Medulla oblongata (tissue), 1 donor: Measurements from ENCODE around the gene GRID1.

Source experiments
- DNase-seq: peaks from one replicate; pipeline ENCODE4 v3.0.0-alpha.2; 2015; ENCODE audit errors: extremely low spot score

GRID1 gene

DNA sequence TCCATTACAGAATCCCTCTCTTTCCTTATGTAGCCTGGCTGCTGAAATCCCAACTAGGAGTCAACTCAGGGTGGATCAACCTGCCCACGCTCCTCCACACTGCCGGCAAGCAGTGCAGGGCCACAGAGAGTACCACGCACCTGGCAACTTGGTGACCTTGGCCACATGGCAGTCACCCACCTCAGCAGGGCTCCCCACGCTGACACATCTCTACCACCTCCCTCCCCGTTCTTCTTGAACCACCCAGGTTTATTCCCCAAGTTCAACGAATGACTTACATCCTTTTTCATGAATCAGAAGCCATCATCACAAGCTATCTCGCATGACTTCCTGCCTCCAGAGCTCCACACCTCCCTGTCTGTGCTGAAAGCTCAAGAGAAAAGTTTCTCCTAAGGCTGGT lies 153.4 kb downstream of the GRID1 start:
- no peak for DNase-seq

DNA sequence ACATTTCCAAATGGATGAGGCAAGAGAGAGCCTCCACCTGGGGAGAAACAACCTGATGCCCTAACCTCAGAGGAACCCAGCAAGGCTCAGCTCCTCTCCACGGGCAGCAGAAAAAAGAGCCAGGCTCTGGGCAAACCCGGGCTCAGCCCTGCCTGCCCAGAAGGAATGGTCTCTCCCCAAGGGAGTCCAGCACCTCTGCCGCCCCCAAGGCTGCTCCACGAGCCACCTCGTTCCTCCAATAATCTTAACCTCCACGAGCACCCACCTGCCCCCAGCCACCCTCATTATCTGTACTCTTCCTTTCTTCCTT lies 154.2 kb downstream of the GRID1 start:
- DNase-seq, result no peak

GRCh38 chr10:86211691-86212390 lies 154.8 kb downstream of the GRID1 start:
- no peak for DNase-seq

- DNase-seq, result no peak
Measured at GRCh38 chr10:86210416-86210815, 156.2 kb downstream of the GRID1 start.

- no peak for DNase-seq
Measured at GRCh38 chr10:86209726-86210125, 156.9 kb downstream of the GRID1 start.

GRCh38 chr10:86207226-86207625 lies 159.4 kb downstream of the GRID1 start:
- DNase-seq, result no peak

- no peak for DNase-seq
Measured at GRCh38 chr10:86206240-86206579, 160.4 kb downstream of the GRID1 start.

- no peak for DNase-seq
Measured at GRCh38 chr10:86205306-86206239, 161.0 kb downstream of the GRID1 start.

DNA sequence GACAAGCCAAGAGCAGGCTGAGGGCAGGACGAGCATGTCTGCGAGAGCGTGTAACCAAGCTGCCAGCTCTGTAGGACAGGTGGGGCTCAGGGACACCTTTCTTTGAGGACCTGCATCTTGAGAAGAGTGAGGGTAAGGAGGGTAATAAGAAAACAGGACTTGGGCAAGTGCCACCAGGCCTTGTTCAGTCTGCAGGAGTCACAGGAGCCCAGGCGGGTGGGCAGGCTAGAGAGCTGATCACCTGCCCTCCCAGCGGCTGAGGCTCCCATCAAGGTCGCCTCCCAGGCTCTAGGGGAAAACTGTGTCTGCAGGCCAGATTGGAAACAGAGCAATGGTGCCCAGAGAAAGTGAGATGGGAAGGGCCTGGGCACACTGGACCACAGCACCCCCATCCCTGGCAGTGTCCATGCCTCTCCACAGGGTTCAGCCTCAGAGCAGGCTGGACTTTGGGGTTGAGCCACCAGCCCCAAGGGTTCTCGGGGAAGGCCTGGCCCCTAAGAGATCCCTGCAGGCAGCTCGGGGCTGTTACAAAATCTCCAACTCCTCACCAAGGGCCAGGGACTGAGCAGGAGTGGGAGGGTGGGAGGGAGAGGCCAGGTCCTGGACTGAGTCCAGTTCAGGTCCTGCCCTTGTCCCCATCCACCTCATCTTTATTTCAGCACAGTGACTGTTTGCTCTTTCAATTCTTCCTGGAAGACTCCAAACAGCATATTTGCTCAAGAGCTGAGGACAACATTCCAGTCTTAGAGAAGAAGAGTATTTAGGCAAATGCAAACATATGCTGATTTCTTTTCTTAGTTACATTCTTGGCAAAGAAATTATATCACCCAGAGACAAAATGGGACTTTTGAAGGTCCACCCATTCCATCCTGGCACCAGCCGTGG lies 161.9 kb downstream of the GRID1 start:
- DNase-seq, result no peak

GRCh38 chr10:86203162-86203905 lies 163.3 kb downstream of the GRID1 start:
- no peak for DNase-seq

DNA sequence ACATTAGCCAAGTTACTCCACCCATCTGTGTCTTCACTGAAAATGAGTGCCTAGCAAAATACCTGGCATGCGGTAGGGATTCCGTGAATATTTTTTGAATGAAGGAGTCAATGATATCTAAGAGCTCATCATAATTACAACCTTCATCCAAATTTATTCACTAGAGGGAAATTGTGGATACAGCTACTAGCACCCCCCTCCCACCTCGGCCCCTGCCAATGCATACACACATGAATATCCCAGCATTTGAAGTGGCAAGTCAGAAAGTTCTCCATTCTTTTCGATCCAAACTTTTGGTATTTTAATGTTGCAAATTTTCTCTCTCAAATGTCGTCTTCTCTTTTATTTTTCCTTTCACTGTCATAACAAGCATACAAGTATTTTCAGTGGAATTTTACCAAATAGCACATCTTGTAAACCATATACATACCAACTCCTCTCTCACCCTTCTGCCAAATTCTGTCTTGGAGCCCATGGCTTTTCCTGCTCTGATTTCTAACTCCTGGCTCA lies 164.3 kb downstream of the GRID1 start:
- DNase-seq, result no peak

DNA sequence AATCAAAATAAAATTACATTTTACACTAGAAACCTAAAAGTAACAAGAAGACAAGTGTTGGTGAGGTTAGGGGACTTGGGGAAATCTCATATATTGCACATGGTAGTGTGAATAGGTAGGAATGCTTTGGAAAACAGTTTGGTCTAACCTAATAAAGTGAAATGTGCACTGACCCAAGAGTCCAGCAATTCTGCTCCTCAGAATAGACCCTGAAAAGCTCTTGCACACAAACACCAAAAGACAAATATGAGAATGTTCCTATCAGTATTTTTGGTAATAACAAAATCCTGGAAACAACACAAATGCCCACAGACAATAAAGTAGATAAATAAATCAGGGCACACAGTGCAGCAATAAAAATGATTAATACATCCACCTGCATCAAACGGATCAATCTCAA lies 165.7 kb downstream of the GRID1 start:
- no peak for DNase-seq

DNA sequence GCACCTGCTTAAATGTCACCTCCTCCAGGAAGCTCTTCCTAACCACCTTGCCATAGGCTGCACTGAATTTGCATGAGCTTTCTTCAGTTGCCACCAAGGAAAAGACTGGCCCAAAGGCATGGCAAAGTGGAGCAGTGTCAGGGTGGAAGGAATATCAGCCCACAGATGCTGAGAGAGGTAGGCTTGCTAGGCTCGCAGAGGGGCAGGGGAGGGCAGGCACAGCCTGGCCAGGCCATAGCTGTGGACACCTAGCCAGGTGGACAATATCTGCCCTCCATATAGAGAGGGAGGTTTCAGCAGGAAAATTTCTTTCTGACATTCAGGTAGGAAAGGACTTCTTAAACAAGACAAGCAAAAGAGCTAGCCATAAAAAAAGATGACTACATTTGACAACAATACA lies 166.3 kb downstream of the GRID1 start:
- no peak for DNase-seq

DNA sequence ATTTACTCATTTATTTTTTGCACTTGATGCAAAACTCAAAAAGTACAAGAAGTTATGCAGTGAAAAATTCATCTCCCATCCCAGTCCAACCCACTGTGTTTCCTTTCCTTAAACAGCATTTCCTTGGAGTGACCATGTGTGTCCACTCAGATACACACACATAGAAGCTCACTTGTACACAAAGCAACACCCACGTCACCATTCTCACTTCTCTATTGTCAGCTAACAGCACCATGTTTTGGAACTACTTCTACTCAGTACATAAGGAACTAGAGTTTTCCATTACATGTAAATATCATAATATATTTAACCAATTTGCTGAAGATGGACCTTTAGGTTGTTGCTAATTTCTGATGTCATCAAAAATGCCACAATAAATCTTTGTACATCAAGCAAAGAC lies 167.6 kb downstream of the GRID1 start:
- no peak for DNase-seq

- DNase-seq, result no peak
Measured at GRCh38 chr10:86198271-86198670, 168.3 kb downstream of the GRID1 start.

DNA sequence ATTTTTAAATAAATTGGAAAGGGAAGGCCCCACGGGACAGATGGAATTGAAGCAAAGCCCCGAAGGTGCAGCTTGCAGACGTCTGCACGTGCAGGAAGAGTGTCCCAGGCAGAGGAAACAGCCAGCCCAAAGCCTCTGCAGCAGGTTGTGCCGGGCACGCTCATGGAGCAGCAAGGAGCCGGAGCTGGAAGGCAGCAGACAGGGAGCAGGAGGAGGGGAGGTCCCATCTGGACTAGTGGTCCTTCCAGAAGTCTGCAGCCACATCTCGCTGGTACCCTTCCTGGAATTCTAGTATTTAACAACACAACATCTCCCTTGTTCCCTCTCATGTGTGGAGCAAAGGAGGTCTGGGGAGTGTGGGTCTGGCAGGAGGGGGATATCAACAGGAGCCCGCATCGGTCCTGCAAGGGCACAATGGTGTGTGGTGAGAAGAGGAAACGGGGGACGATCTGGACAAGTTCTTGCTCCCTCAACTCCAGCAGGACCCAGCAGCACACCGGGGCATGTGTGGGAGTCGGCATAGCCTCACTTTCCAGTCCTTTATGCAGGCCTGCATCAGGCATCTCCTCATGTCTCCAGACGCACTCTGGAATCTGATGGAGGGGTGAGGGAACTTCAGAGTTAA lies 169.3 kb downstream of the GRID1 start:
- no peak for DNase-seq

GRCh38 chr10:86195521-86196157 lies 171.0 kb downstream of the GRID1 start:
- no peak for DNase-seq

DNA sequence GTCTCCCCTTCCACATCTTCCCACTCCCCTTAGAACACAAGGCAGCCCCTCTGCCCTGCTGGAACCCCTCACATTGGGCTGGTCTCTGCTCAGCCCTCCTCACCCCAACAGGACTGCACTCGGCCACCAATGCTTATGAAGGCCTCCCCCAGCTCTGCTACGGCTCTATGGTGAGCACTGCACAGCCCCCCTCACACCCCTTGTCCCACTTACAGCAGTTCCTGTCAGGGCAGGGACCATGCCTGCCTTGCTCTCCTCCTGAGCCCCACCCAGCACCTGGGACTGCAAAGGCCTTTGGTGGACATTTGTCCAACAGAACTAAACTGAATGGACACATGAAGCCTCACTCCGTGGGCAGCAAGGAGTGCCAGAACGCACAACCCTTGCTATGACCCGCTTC lies 171.9 kb downstream of the GRID1 start:
- DNase-seq, result no peak

DNA sequence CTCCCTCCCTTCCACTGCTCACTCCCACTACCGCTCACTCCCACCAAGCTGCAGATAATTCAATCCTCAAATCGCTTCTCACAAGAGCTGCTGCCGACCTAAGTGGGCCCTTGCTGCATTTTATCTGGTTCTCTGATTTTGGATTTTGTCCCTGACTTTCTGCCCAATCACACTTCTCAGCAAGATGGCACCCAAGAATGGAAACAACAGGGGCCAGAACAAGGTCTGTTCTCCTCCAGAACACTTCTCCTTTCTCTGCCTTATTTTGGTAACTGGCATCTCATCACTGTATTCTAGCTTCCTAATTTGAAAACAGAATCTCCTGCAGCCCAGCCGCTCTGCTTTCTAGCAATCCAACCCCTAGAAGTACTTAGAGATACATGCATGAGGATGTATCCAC lies 172.8 kb downstream of the GRID1 start:
- DNase-seq, result no peak

DNA sequence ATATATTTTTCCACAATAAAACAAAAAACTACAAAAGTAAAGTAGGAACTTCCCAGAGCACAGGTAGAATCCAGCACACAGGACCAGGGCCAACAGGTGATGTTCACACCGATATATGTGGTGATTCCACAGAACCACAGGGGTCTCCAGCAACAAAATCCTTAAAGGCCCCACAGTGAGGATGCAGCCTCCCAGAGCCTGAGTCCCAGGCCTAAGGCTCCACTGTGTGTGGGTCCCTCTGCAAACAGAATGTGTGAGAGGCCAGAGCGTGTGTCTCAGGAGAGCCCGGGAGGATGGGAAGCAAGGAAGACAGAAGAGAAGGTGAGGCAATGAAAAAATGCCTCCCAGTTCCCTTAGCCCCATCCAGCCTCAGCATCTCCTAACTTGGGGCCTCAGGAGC lies 173.9 kb downstream of the GRID1 start:
- no peak for DNase-seq

DNA sequence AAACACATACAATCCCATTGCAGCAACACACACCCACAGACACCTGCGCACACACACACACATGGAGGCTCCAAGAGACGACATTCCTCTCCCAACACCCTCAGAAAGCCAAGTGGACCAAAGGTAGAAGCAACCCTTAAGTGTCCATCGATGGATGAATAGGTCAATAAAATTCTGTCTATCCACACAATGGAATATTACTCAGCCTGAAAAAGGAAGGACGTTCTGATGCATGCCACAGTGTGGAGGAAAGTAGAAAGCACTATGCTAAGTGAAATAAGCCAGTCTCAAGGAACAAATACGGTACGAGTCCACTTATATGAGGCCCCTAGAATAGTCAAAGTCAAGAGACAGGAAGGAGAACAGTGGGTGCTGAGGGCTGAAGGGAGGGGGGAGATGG lies 174.4 kb downstream of the GRID1 start:
- no peak for DNase-seq
